H9 (cell line): Measurements from ENCODE around the gene PLK3. TPM values are rescaled to one million over a fixed set of nuclear protein-coding genes. Genes with fewer than 3 reads are reported as not detected.

ENCODE experiments used
- DNase-seq: peaks from one replicate; pipeline ENCODE4 v3.0.0-alpha.2; 2017
- H2AFZ ChIP-seq: one replicate; pipeline ENCODE4 v1.6.1; 2013; ENCODE audit warnings: mild to moderate bottlenecking, low read length, control low read depth, moderate library complexity
- H2AK5ac ChIP-seq: 2 replicates; pipeline ENCODE4 v1.6.1; 2013; ENCODE audit warnings: low read length, control low read depth, mixed read lengths; ENCODE audit not compliant: insufficient read length
- H2BK120ac ChIP-seq: one replicate; pipeline ENCODE4 v1.6.1; 2013; ENCODE audit warnings: low read depth, mild to moderate bottlenecking, low read length, control low read depth, inconsistent platforms; ENCODE audit not compliant: poor library complexity, severe bottlenecking
- H2BK12ac ChIP-seq: 2 replicates; pipeline ENCODE4 v1.6.1; 2013; ENCODE audit warnings: low read length, control low read depth, mixed read lengths, low read depth; ENCODE audit not compliant: insufficient read length
- H2BK15ac ChIP-seq: 2 replicates; pipeline ENCODE4 v1.6.1; 2013; ENCODE audit warnings: low read depth, low read length, control low read depth
- H2BK20ac ChIP-seq: one replicate; pipeline ENCODE4 v1.6.1; 2013; ENCODE audit warnings: low read depth, mild to moderate bottlenecking, low read length, control low read depth, inconsistent platforms; ENCODE audit not compliant: poor library complexity, severe bottlenecking
- H2BK5ac ChIP-seq: 2 replicates; pipeline ENCODE4 v1.6.1; 2013; ENCODE audit warnings: low read length, control low read depth, mixed read lengths; ENCODE audit not compliant: insufficient read length
- H3K14ac ChIP-seq: 2 replicates; pipeline ENCODE4 v1.6.1; 2013; ENCODE audit warnings: low read length, control low read depth; ENCODE audit not compliant: insufficient read depth
- H3K18ac ChIP-seq: 2 replicates; pipeline ENCODE4 v1.6.1; 2013; ENCODE audit warnings: low read depth, mild to moderate bottlenecking, mixed read lengths, low read length, control low read depth; ENCODE audit not compliant: insufficient read length
- H3K23ac ChIP-seq: 2 replicates; pipeline ENCODE4 v1.6.1; 2013; ENCODE audit warnings: low read length, control low read depth, mixed read lengths, low read depth; ENCODE audit not compliant: insufficient read length
- H3K23me2 ChIP-seq: 2 replicates; pipeline ENCODE4 v1.6.1; 2013; ENCODE audit warnings: low read depth, mild to moderate bottlenecking, mixed read lengths, low read length, control low read depth; ENCODE audit not compliant: insufficient read length, poor library complexity, severe bottlenecking
- H3K27ac ChIP-seq: 2 replicates; pipeline ENCODE4 v1.5.1; 2013; ENCODE audit warnings: low read length, control low read depth, mixed read lengths, low read depth; ENCODE audit not compliant: insufficient read length
- H3K27me3 ChIP-seq: 2 replicates; pipeline ENCODE4 v1.6.1; 2013; ENCODE audit warnings: low read length, control low read depth, inconsistent platforms; ENCODE audit not compliant: insufficient read depth
- H3K4ac ChIP-seq: 2 replicates; pipeline ENCODE4 v1.6.1; 2013; ENCODE audit warnings: low read depth, mild to moderate bottlenecking, control low read depth, inconsistent platforms, low read length, moderate library complexity
- H3K4me1 ChIP-seq: 2 replicates; pipeline ENCODE4 v1.6.1; 2013; ENCODE audit warnings: low read length, control low read depth, inconsistent platforms; ENCODE audit not compliant: insufficient read depth
- H3K4me2 ChIP-seq: 2 replicates; pipeline ENCODE4 v1.6.1; 2013; ENCODE audit warnings: low read length, control low read depth, mixed read lengths; ENCODE audit not compliant: insufficient read length, insufficient read depth
- H3K56ac ChIP-seq: 2 replicates; pipeline ENCODE4 v1.6.1; 2013; ENCODE audit warnings: low read depth, mild to moderate bottlenecking, mixed read lengths, low read length, control low read depth; ENCODE audit not compliant: insufficient read length
- H3K79me1 ChIP-seq: 2 replicates; pipeline ENCODE4 v1.6.1; 2013; ENCODE audit warnings: low read depth, mild to moderate bottlenecking, moderate library complexity, low read length, control low read depth, inconsistent platforms; ENCODE audit not compliant: insufficient read depth, poor library complexity, severe bottlenecking
- H3K79me2 ChIP-seq: 2 replicates; pipeline ENCODE4 v1.6.1; 2013; ENCODE audit warnings: low read length, control low read depth, inconsistent platforms; ENCODE audit not compliant: insufficient read depth
- H3K9ac ChIP-seq: 2 replicates; pipeline ENCODE4 v1.6.1; 2013; ENCODE audit warnings: low read length, control low read depth, mixed read lengths; ENCODE audit not compliant: insufficient read length; ENCODE audit errors: extremely low read depth
- H3K9me3 ChIP-seq: one replicate; pipeline ENCODE4 v1.6.1; 2013; ENCODE audit warnings: low read depth, low read length, inconsistent platforms; ENCODE audit not compliant: control insufficient read depth
- H3T11ph ChIP-seq: one replicate; pipeline ENCODE4 v1.6.1; 2013; ENCODE audit warnings: mild to moderate bottlenecking, low read length, control low read depth, inconsistent platforms
- H4K20me1 ChIP-seq: one replicate; pipeline ENCODE4 v1.6.1; 2013; ENCODE audit not compliant: control insufficient read depth, insufficient read length, insufficient read depth
- H4K5ac ChIP-seq: 2 replicates; pipeline ENCODE4 v1.6.1; 2013; ENCODE audit warnings: low read depth, mild to moderate bottlenecking, mixed read lengths, low read length, control low read depth; ENCODE audit not compliant: insufficient read length
- H4K8ac ChIP-seq: replicated peaks from 2 replicates; pipeline ENCODE4 v1.6.1; 2013; ENCODE audit warnings: low read length, control low read depth, mixed read lengths, low read depth; ENCODE audit not compliant: insufficient read length
- H4K91ac ChIP-seq: 2 replicates; pipeline ENCODE4 v1.6.1; 2013; ENCODE audit warnings: low read depth, mild to moderate bottlenecking, moderate library complexity, mixed read lengths, low read length, control low read depth; ENCODE audit not compliant: insufficient read length
- H3K27ac Mint-ChIP-seq, 3 experiments: 2 replicates in 2 of 3; 3 replicates in 1 of 3; pipeline ENCODE4 v1.8.0; 2020 to 2021; ENCODE audit warnings: mixed read lengths in 3 of 3, mild to moderate bottlenecking in 1 of 3, moderate library complexity in 1 of 3
- H3K27me3 Mint-ChIP-seq: 2 replicates; pipeline ENCODE4 v1.8.0; 2021; ENCODE audit warnings: low read depth, mild to moderate bottlenecking, moderate library complexity, mixed read lengths
- H3K36me3 Mint-ChIP-seq, 3 experiments: 2 replicates in 2 of 3; 3 replicates in 1 of 3; pipeline ENCODE4 v1.8.0; 2020 to 2021; ENCODE audit warnings: low read depth in 3 of 3, mixed read lengths in 3 of 3; ENCODE audit not compliant: insufficient read depth in 1 of 3
- H3K4me1 Mint-ChIP-seq, 2 experiments: 2 replicates each; pipeline ENCODE4 v1.8.0; 2020; ENCODE audit warnings: mixed read lengths in 2 of 2
- H3K4me3 Mint-ChIP-seq, 2 experiments: 2 replicates in 1 of 2; 3 replicates in 1 of 2; pipeline ENCODE4 v1.8.0; 2020 to 2021; ENCODE audit warnings: mild to moderate bottlenecking in 2 of 2, mixed read lengths in 2 of 2, moderate library complexity in 1 of 2
- H3K9me3 Mint-ChIP-seq, 2 experiments: 2 replicates in 1 of 2; 3 replicates in 1 of 2; pipeline ENCODE4 v1.8.0; 2020; ENCODE audit warnings: mild to moderate bottlenecking in 2 of 2, mixed read lengths in 2 of 2, moderate library complexity in 1 of 2
- CTCF ChIP-seq: fragments of 200-600 bp; sonication (generic); conservative IDR thresholded peaks from 3 replicates; pipeline ENCODE4 v1.8.0; 2021; ENCODE audit warnings: antibody characterized with exemption, mild to moderate bottlenecking
- WGBS: extraction: QIAGEN DNeasy Blood & Tissue Kit; methylation state at CpG from one replicate; pipeline ENCODE4 v1.1.7; 2013; ENCODE audit warnings: missing lambda C conversion rate, low lambda C conversion rate, mixed read lengths; ENCODE audit not compliant: insufficient read length; ENCODE audit errors: extremely low coverage; 5-methylcytosine and 5-hydroxymethylcytosine counted together
- total RNA-seq: library from RNA; stranded (reverse); gene quantifications from 2 replicates; pipeline ENCODE4 v1.2.1, GENCODE V29; 2021

PLK3 gene
- total RNA-seq, 1 experiment from 2014 or later, result 14.7 TPM

- Histone ChIP-seq H2AK5ac (no peak overlapping the region), H4K5ac (no peak overlapping the region), H3K56ac (no peak overlapping the region), H2BK12ac (no peak overlapping the region), H4K8ac (no peak overlapping the region), H3K9ac (no peak overlapping the region), H3K27ac (no peak overlapping the region), H3K23me2 (no peaks in the 10 kb centered on the region), H2BK20ac (no peak overlapping the region), H2BK5ac (no peak overlapping the region), H3K4me1 (no peaks in the 10 kb centered on the region; the same call in 1 of the 2 replicates), H3K14ac (no peak overlapping the region), H3K79me1 (no peaks in the 10 kb centered on the region), H2BK15ac (no peak overlapping the region), H3K27me3 (no peaks in the 10 kb centered on the region), H2BK120ac (no peak overlapping the region), H3K4ac (no peak overlapping the region), H4K91ac (no peak overlapping the region), H4K20me1 (no peaks in the 10 kb centered on the region), H3K4me2 (no peak overlapping the region), H3K18ac (no peak overlapping the region), H3K23ac (no peak overlapping the region), H3K9me3 (no peaks in the 10 kb centered on the region), H3T11ph (no peak overlapping the region), H2AFZ (no peak overlapping the region), H3K79me2 (no peaks in the 10 kb centered on the region)
- Mint-ChIP-seq H3K9me3 (no peaks in the 10 kb centered on the region), H3K27me3 (no peaks in the 10 kb centered on the region; the same call in 1 of the 2 replicates), H3K4me3 (no peak overlapping the region), H3K27ac (no peak overlapping the region), H3K4me1 (peaks cover 12 to 18% of the 10 kb centered on the region in 2 experiments), H3K36me3 (no peaks in the 10 kb centered on the region)
- no CpG with 5 or more reads among the region's 10 CpGs for WGBS
- no peak for TF ChIP-seq CTCF
- no peak for DNase-seq
Measured at GRCh38 chr1:44830900-44831304, 30.7 kb downstream of the PLK3 start.
